Right hindlimb (tissue), 1 donor: ENCODE data around the gene MUC5AC.
"Not testable (repeated sequence)": the region's sequence is repeated elsewhere in the genome, so short reads cannot be mapped to it uniquely, and the experiment has no call there.

Experiments
- DNase-seq: peaks from one replicate; pipeline ENCODE4 v3.0.0-alpha.2; 2018

The MUC5AC gene

GRCh38 chr11:1148752-1149180, 9.0 kb upstream of the MUC5AC start:
- no peak for DNase-seq

DNA sequence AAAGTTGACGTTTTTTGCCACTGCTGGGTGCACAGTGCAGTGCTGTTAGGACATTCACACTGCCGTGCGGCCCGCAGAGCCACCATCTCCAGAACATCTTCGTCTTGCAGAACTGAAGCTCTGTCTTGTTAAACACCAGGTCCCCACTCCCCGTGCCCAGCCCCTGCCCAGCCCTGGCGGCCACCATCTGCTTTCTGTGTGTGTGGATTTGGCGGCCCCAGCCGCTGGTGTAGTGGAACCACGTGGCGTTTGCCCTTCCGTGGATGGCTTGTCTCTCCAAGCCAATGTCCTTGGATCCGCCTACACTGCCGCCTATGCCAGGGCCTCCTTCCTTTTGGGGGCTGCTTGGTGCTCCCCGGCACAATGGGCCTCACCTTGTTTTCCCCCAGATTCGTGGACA, 8.2 kb upstream of the MUC5AC start:
- DNase-seq = no peak

- no peak for DNase-seq
These were observed 7.6 kb upstream of the MUC5AC start for GRCh38 chr11:1150116-1150515.

- no peak for DNase-seq
These were observed 6.9 kb upstream of the MUC5AC start for GRCh38 chr11:1150769-1151365.

- no peak for DNase-seq
These were observed 6.1 kb upstream of the MUC5AC start for GRCh38 chr11:1151366-1152315.

GRCh38 chr11:1152316-1153104, 5.2 kb upstream of the MUC5AC start:
- no peak for DNase-seq

- DNase-seq = no peak
These were observed 4.4 kb upstream of the MUC5AC start for GRCh38 chr11:1153105-1153950.

GRCh38 chr11:1153951-1154493, 3.7 kb upstream of the MUC5AC start:
- no peak for DNase-seq

GRCh38 chr11:1154656-1155055, 3.1 kb upstream of the MUC5AC start:
- DNase-seq = not testable (repeated sequence)

DNA sequence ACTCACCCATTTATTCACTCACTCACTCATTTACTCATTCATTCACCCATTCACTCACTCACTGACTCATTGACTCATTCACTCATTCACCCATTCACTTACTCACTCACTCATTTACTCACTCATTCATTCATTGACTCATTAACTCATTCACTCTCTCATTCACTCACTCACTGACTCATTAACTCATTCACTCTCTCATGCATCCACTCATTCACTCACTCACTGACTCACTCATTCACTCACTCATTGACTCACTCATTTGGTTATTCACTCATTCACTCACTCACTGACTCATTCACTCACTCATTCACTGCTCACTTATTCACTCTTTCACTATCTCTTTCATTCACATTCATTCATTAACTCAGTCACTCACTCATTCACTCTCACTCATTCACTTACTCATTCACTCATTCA, 2.5 kb upstream of the MUC5AC start:
- DNase-seq = no peak

DNA sequence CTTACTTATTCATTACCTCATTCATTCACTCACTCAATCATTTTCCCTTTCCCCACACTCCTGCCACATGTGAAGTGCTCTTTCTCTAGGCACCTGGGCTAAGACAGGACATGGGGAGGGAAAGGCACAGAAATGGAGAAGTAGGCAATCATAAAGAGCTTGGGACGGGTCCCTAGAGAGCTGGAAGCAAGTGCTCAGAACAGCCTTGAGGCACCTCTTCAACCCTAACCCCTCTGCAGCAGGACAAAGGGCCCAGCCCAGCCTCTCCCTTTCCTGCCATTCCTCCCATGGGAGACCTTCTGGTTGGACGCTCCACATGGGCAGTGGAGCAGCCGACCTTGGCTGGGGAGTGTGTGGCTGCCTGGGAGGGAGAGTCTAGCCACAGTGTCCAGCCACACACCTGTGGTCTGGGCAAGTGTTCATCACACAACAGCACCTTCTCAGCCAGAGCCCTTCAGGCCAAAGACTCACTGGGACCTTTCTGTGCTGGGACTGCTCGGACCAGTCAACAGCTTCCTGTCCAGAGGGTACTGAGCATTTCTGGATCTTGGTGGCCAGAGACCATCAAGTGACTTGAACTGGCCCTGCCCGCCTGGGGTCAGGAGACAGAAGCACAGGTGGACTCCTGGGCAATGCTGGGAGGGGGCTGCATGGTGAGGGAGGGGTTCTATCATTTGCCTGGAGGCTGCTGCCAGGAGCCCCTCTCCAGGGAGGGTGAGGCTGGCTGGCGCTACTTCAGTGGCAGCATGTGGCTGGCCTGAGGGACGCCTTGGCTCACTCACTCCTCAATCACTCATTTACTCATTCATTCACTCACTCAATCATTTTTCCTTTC, 1.0 kb upstream of the MUC5AC start:
- no peak for DNase-seq

- DNase-seq = no peak
These were observed 460 bp upstream of the MUC5AC start for GRCh38 chr11:1157341-1157644.

DNA sequence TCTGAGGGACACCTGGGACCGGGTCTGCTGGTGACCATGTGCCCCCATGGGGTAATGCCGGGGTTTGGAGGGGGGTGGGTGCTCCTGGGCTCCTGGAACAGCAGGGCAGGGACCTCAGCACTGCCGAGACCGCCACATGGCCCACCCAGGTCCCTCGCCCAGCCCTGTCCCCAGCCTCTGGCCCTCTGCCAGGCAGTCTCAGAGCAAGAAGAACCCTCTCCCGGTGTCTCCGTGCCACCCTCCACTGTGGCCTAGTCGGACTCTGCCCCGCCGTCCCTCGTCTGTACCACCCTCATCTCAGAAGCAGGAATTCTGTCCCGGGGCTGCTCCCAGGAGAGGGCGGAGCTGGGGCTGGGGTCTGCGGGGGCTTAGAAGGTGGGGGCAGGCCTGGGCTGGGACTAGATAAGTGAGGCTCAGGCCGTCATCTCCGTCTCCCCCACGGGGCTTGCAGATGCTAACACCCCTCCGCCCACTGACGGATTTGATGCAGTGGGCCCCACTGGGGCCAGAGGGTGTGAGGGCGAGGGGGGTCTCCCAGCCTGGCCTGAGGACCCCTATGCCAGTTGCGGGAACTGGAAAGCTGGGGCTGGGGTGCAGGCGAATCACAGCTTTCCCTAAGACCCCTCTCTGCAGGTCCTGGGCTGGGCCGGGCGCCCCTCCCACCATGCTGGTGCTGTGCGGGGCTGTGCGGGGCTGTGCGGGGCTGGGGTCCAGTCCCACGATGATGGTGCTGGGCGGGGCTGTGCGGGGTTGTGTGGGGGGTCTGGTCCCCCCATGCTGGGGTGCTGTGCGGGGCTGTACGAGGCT, 1.1 kb downstream of the MUC5AC start:
- no peak for DNase-seq

- DNase-seq = not testable (repeated sequence)
These were observed 1.9 kb downstream of the MUC5AC start for GRCh38 chr11:1159488-1160220.

DNA sequence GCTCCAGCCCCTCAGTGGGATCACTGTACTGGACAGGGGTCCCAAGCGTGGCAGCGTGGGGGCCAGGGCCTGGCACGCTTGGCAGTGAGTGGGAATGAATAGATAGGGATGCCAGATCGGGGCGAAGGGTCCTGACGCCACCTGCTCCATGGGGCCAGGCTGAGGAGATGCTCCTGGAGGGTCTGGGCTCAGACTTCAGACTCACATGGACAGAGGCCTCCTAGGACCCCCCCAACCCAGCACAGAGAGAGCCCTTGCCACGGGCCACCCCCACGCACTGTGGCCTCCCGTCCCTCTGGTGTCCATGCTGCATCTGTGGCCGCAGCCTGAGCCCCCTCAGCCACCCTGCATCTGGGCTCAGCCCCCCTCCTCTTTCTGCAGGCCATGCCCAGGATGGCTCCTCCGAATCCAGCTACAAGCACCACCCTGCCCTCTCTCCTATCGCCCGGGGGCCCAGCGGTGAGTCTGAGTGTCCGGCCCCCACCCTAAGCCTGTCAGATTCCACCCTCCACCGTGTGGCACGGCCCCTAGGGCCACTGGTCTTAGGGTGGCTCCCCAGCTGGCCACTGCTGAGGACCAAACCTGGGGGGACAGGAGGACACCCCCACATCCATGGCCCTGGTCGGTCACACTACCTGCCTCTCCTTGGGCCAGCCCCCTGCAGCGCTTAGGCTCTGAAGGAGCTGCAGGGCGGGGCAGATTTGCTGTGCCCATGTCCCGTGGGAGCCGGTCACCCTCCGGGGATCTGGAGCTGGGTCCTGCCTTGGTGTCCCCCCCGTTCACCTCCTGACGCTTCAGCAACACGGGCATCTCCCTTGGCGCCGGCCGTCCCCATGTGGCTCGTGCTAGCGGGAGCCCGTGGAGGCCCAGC, 2.7 kb downstream of the MUC5AC start:
- peak; percentile 11 for DNase-seq

- peak; percentile 11 for DNase-seq
These were observed 3.8 kb downstream of the MUC5AC start for GRCh38 chr11:1161410-1162137.

GRCh38 chr11:1162138-1162475, 4.4 kb downstream of the MUC5AC start:
- DNase-seq = no peak
